HepG2 (cell line): ENCODE data around the gene IL22RA1. TPM values are rescaled to one million over a fixed set of nuclear protein-coding genes. Genes with fewer than 3 reads are reported as not detected.

Experiments
- BRCA1 ChIP-seq: sonication (generic); formaldehyde crosslinking; IDR thresholded peaks from 2 replicates; pipeline ENCODE4 v1.4.0; 2020; ENCODE audit warnings: missing genetic modification reagents
- FOXA3 ChIP-seq: IDR thresholded peaks from 2 replicates; pipeline ENCODE4 v1.6.1; 2016; ENCODE audit warnings: missing genetic modification reagents, missing compliant biosample characterization
- HNRNPK ChIP-seq: fragments of 200-400 bp; formaldehyde crosslinking; IDR thresholded peaks from 2 replicates; pipeline ENCODE4 v1.6.1; 2018; ENCODE audit warnings: low read length, low read depth, moderate library complexity, mild to moderate bottlenecking; ENCODE audit not compliant: poor library complexity, severe bottlenecking
- HOXA9 ChIP-seq: sonication (generic); formaldehyde crosslinking; IDR thresholded peaks from 2 replicates; pipeline ENCODE4 v1.8.1; 2022; ENCODE audit warnings: missing genetic modification reagents, mild to moderate bottlenecking, moderate library complexity, borderline replicate concordance
- MYNN ChIP-seq: sonication (generic); formaldehyde crosslinking; IDR thresholded peaks from 2 replicates; pipeline ENCODE4 v1.4.0; 2020; ENCODE audit warnings: mild to moderate bottlenecking, low read depth, missing genetic modification reagents
- ZBTB1 ChIP-seq: sonication (generic); formaldehyde crosslinking; IDR thresholded peaks from 2 replicates; pipeline ENCODE4 v1.4.0; 2020; ENCODE audit warnings: missing genetic modification reagents, borderline replicate concordance
- ZFP91 ChIP-seq: sonication (generic); formaldehyde crosslinking; IDR thresholded peaks from 2 replicates; pipeline ENCODE4 v1.9.0; 2022; ENCODE audit warnings: missing genetic modification reagents, mild to moderate bottlenecking, borderline replicate concordance
- ZNF33A ChIP-seq: sonication (generic); formaldehyde crosslinking; IDR thresholded peaks from 2 replicates; pipeline ENCODE4 v1.5.1; 2020; ENCODE audit warnings: missing genetic modification reagents, mild to moderate bottlenecking, moderate library complexity, borderline replicate concordance
- ZNF547 ChIP-seq: sonication (generic); formaldehyde crosslinking; IDR thresholded peaks from 2 replicates; pipeline ENCODE4 v1.5.1; 2020; ENCODE audit warnings: mild to moderate bottlenecking, missing genetic modification reagents
- ZNF557 ChIP-seq: sonication (generic); formaldehyde crosslinking; IDR thresholded peaks from 2 replicates; pipeline ENCODE4 v1.4.0; 2020; ENCODE audit warnings: missing genetic modification reagents
- ZNF567 ChIP-seq: sonication (generic); formaldehyde crosslinking; IDR thresholded peaks from 2 replicates; pipeline ENCODE4 v1.8.1; 2023; ENCODE audit warnings: mild to moderate bottlenecking, missing genetic modification reagents, borderline replicate concordance
- ZNF598 ChIP-seq: sonication (generic); formaldehyde crosslinking; IDR thresholded peaks from 2 replicates; pipeline ENCODE4 v1.5.1; 2020; ENCODE audit warnings: mild to moderate bottlenecking, missing genetic modification reagents, borderline replicate concordance
- ZNF629 ChIP-seq: sonication (generic); formaldehyde crosslinking; conservative IDR thresholded peaks from 2 replicates; pipeline ENCODE4 v1.5.0; 2020; ENCODE audit warnings: missing genetic modification reagents
- polyA plus RNA-seq, 8 experiments: library from polyadenylated mRNA; depleted of rRNA in 3 of 8; stranded (reverse) in 7 of 8; unstranded in 1 of 8; fragments of >200 nt; fragmentation: Illumina TruSeq in 4 of 8; extraction: Trizol in 4 of 8; gene quantifications; 2 replicates each; pipeline versions ENCODE4 v1.2.1 to v1.2.3, GENCODE V29; 2011 to 2016; ENCODE audit warnings: low read depth in 4 of 8, missing spikeins in 1 of 8, mixed read lengths in 1 of 8; ENCODE audit not compliant: insufficient read depth in 1 of 8
- total RNA-seq, 5 experiments: library from RNA; depleted of rRNA; stranded (reverse); fragments of >200 nt; fragmentation: Illumina TruSeq; extraction: Trizol; gene quantifications; 2 replicates each; pipeline ENCODE4 v1.2.3, GENCODE V29; 2016; ENCODE audit warnings: low read depth in 1 of 5
- TF ChIP-seq, protein P1 (sequence below): sonication (generic); formaldehyde crosslinking; IDR thresholded peaks from 2 replicates; pipeline ENCODE4 v1.5.0; 2020; ENCODE audit warnings: mild to moderate bottlenecking, missing genetic modification reagents, borderline replicate concordance
- TF ChIP-seq, protein P2 (sequence below): sonication (generic); formaldehyde crosslinking; IDR thresholded peaks from 2 replicates; pipeline ENCODE4 v1.5.0; 2020; ENCODE audit warnings: missing genetic modification reagents, mild to moderate bottlenecking, borderline replicate concordance

The IL22RA1 gene
- total and polyA plus RNA-seq, 2 of the 13 experiments (the other 11 are each of a cell fraction or from before 2014, with no cell fraction given): 4.4 to 10.2 TPM

DNA sequence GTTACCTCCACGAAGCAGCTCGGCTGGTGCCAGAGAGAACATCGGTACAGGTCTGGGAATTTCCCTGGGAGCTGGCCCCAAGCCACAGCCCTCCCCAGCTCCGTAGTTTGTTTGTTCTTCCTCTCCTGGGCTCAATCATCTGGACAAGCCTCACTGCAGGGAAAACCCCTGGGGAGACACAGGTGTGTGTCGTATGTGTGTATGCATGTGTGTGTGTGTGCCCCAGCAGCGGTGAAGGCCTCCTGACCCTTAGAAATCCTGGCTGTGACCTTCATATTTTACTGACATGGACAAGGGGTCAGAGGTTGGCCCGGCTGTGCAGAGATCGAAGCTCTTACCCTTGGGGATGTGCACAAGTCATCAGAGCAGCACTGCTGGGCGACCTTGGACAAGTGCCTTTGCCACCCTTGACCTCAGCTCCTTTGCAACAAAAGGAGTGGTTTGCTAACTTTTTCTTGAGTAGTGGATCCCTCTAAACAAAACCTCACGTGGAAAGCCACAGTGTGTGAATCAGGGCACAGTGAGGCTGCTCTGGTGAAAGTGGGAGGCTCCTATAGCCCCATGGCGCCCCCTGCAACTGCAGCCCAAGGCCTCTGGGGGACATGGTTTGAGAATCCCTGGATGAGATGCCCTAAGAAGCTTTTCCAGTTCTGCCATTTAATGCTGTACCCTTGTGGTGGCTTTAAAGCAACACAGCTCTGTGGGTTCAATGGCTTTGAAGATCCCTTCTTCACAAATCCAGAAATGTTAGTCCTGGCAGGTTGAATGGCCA is 12.3 kb upstream of the IL22RA1 start (continued):
- TF ChIP-seq, protein P1, sequence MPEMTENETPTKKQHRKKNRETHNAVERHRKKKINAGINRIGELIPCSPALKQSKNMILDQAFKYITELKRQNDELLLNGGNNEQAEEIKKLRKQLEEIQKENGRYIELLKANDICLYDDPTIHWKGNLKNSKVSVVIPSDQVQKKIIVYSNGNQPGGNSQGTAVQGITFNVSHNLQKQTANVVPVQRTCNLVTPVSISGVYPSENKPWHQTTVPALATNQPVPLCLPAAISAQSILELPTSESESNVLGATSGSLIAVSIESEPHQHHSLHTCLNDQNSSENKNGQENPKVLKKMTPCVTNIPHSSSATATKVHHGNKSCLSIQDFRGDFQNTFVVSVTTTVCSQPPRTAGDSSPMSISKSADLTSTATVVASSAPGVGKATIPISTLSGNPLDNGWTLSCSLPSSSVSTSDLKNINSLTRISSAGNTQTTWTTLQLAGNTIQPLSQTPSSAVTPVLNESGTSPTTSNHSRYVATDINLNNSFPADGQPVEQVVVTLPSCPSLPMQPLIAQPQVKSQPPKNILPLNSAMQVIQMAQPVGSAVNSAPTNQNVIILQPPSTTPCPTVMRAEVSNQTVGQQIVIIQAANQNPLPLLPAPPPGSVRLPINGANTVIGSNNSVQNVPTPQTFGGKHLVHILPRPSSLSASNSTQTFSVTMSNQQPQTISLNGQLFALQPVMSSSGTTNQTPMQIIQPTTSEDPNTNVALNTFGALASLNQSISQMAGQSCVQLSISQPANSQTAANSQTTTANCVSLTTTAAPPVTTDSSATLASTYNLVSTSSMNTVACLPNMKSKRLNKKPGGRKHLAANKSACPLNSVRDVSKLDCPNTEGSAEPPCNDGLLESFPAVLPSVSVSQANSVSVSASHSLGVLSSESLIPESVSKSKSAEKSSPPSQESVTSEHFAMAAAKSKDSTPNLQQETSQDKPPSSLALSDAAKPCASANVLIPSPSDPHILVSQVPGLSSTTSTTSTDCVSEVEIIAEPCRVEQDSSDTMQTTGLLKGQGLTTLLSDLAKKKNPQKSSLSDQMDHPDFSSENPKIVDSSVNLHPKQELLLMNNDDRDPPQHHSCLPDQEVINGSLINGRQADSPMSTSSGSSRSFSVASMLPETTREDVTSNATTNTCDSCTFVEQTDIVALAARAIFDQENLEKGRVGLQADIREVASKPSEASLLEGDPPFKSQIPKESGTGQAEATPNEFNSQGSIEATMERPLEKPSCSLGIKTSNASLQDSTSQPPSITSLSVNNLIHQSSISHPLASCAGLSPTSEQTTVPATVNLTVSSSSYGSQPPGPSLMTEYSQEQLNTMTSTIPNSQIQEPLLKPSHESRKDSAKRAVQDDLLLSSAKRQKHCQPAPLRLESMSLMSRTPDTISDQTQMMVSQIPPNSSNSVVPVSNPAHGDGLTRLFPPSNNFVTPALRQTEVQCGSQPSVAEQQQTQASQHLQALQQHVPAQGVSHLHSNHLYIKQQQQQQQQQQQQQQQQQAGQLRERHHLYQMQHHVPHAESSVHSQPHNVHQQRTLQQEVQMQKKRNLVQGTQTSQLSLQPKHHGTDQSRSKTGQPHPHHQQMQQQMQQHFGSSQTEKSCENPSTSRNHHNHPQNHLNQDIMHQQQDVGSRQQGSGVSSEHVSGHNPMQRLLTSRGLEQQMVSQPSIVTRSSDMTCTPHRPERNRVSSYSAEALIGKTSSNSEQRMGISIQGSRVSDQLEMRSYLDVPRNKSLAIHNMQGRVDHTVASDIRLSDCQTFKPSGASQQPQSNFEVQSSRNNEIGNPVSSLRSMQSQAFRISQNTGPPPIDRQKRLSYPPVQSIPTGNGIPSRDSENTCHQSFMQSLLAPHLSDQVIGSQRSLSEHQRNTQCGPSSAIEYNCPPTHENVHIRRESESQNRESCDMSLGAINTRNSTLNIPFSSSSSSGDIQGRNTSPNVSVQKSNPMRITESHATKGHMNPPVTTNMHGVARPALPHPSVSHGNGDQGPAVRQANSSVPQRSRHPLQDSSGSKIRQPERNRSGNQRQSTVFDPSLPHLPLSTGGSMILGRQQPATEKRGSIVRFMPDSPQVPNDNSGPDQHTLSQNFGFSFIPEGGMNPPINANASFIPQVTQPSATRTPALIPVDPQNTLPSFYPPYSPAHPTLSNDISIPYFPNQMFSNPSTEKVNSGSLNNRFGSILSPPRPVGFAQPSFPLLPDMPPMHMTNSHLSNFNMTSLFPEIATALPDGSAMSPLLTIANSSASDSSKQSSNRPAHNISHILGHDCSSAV (CRISPR knock-in tag): no peak
- TF ChIP-seq ZFP91 (CRISPR knock-in tag) (no peak), ZBTB1 (CRISPR knock-in tag) (no peak), ZNF598 (no peak), HOXA9 (no peak), HNRNPK (no peak), ZNF557 (CRISPR knock-in tag) (no peak), ZNF629 (CRISPR knock-in tag) (no peak), BRCA1 (CRISPR knock-in tag) (no peak), ZNF33A (CRISPR knock-in tag) (no peak), MYNN (CRISPR knock-in tag) (no peak), ZNF547 (CRISPR knock-in tag) (no peak), FOXA3 (CRISPR knock-in tag) (no peak), ZNF567 (no peak)
- TF ChIP-seq, protein P2, sequence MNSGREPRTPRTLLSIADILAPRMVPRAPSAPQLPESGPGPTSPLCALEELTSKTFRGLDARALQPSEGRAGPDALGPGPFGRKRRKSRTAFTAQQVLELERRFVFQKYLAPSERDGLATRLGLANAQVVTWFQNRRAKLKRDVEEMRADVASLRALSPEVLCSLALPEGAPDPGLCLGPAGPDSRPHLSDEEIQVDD (CRISPR knock-in tag): no peak
